ENCODE results near the gene ALS2.
A peak's percentile ranks its signal among the peaks of the same experiment; 100 is the strongest.
"Not testable (repeated sequence)": the region's sequence is repeated elsewhere in the genome, so short reads cannot be mapped to it uniquely, and the experiment has no call there.

The ALS2 gene

DNA sequence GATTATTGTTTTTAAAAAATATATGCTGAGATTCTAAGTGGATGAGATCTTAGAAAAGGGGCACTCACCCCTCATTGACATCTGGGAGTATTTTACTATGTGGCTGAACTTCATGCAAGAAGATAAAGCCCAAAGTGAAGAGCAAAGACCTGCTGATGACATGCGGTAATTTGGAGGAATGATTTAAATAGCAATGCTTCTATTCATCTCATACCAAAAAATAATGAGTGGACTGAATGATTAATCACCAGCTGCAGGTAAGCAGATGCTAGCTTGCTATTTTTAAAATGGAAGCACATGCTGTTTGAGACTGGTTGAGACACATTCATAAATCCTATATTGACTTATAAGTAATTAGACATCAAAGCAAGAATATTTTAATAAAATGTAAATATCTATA is 12.9 kb upstream of the ALS2 start:
- no peak for DNase-seq

- no peak for DNase-seq
These were observed 10.3 kb upstream of the ALS2 start for GRCh38 chr2:201790989-201791388.

DNA sequence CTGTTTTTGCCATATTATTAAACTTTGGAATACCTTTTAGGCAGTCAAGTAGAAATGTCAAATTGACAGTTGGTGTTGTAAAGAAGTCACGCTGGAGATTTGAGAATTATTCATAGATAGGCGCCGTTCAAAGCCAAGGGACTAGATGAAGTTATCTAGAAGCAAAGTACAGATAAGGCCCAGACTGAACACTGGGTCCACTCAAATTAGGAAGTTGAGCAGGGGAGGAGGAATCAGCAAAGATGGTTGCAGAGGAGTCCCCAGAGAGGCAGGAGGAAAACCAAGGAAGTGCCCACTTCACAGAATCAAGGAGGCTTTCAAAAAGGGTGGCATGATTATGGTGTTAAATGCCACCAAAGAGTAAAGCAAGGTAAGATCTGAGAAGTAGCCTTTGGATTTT is 9.6 kb upstream of the ALS2 start:
- DNase-seq, result no peak

DNA sequence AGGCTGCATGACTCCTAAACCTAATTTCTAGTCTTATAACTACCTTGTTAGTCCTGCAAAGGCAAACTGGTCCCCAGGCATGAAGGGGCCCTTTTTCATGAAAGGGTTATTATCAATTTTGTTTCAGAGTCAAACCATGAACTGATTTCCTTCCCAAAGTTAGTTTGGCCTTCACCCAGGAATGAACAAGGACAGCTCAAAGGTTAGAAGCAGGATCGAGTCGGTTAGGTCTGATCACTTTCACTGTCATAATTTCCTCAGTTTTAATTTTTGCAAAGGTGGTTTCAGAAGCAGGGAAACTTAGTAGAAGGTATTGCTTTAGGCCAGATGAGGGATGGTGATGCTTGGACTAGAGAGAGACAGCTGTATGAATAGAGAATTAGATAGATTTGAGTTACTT is 8.7 kb upstream of the ALS2 start:
- DNase-seq, result no peak

DNA sequence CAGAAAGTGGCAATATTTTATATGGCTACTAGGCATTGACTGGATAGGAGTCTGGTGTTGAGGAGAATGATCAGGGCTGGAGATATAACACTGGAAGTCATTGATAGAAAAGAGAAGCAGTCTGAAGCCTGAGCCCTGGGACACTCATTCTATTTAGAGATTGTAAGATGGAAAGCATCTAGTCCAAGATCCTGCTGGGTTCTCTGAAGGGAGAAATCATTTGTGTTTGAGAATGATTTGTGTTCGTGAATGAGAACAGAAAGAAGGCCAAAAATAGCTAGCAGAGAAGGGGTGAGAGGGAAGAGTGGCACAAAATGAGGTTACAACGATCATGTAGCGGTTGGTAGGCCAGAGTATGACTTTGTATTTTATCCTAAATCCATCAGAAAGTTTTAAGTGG is 7.6 kb upstream of the ALS2 start:
- DNase-seq, result no peak

DNA sequence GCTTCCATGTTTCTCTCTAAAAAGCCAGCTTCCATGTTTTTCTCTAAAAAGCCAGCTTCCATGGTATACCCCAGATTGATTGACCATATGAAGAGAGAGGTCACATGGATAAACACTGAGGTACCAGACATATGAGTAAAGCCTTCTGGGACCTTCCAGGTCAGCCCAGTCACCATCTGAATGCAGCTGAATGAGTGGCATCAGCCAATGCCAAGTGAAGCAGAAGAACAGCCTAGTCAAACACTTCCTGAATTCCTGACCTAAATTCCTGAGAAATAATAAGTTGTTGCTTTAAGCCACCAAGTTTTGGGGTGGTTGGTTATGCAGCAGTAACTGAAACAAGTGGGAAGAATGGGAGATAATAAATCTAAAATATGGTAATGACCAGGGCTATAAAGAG is 5.7 kb upstream of the ALS2 start:
- no peak for DNase-seq

GRCh38 chr2:201785135-201785534 is 4.4 kb upstream of the ALS2 start:
- no peak for DNase-seq

DNA sequence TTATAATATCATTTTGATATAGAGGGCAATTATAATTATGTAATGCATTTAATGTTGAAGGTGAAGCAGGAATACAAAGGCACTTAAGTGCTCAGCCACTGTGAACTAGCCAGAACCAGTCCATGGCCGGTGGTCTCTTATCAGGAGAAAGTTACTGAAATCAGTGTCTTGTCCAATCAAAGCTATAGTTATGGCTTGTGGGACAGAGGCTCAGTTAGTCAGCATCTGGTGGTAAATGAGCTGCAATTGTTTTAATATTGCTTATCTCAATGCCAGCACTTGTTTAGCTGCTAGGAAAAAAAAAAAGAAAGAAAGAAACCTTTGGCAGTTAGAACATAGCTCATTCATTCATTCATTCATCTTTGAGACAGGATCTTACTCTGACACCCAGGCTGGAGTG is 3.8 kb upstream of the ALS2 start:
- DNase-seq, result no peak

DNA sequence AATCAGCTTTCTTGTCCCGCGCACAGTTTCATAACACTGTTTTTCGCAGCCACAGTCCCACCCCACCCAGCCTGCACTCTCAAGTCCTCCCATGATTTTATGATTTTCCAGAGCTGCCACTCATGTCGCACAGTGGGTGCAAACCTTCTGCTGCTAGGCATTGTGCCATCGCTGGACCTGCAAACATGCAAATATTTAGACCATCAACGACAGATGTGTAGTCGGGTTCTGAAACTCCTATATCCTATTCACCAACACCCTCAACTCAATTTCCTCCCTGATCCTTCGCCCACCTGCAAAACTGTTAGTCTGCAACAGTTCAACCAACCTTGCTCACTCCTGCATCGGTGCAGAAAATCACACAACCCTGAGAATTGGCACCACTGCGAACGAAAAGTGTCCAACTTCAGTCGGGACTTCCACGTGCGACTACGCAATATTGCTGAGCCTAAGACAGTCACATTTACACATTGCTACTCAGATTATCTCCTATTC is 871 bp upstream of the ALS2 start:
- peak in 2 of 6 experiments; percentile 31 to 49 for DNase-seq

- peak in 1 of 6 experiments; percentile 51 for DNase-seq
These were observed 646 bp downstream of the ALS2 start for GRCh38 chr2:201779901-201780673.

- DNase-seq, result no peak
These were observed 2.9 kb downstream of the ALS2 start for GRCh38 chr2:201777869-201778268.

- DNase-seq, result no peak
These were observed 3.7 kb downstream of the ALS2 start for GRCh38 chr2:201777043-201777442.

GRCh38 chr2:201775326-201775725 is 5.4 kb downstream of the ALS2 start:
- no peak for DNase-seq

GRCh38 chr2:201774546-201774945 is 6.2 kb downstream of the ALS2 start:
- DNase-seq, result no peak

DNA sequence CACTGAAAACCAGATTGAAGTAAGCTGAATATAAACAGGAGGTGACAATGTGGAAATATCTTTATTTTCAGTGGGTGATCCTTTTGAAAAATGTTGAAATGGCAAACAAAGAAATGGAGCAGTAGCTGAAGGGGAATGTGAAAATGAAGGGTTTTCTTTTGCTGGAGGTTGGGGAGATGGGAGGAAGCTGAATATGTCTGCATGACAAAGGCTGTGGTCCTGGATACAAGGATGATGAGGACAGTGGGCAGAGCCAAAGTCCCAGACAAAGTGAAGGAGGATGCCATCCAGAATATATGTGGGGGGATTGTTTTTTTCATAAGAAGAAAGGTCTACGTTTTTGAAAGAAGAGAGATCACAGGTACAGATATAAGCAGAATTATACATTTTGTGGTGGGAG is 6.7 kb downstream of the ALS2 start:
- no peak for DNase-seq

GRCh38 chr2:201769666-201770373 is 10.9 kb downstream of the ALS2 start:
- no peak for DNase-seq

DNA sequence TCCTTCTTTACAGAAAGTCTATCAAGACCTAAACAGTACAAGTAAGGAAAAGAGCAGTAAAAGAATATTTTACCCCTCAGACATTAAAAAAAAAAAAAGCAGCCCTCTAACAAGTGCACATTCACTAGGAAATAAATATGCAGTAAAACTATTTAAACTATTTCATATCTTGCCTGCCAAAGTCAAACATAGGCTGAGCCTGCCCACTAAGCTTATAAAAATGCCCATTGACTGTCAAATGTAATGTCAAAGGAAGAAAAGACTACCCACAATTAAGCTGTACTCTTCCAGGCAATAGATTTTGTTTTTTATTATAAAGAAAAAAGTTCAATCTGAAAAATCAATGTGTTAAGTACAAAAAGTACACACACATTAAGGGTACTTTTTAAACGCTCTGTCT is 11.8 kb downstream of the ALS2 start:
- no peak for DNase-seq

GRCh38 chr2:201765799-201766198 is 14.9 kb downstream of the ALS2 start:
- no peak for DNase-seq

DNA sequence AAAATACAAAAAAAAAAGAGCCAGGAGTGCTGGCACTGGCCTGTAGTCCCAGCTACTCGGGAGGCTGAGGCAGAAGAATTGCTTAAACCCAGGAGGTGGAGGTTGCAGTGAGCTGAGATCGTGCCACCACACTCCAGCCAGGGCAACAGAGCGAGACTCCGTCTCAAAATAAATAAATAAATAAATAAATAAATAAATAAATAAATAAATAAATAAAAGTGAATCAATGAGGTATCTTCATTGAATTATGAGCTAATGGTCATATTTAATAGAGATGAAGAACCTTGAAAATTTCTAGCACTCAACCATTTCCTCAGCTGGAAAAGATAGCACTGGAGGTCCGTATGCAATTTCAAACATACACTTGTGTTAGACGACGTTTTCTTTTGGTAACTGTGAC is 16.3 kb downstream of the ALS2 start:
- DNase-seq, result not testable (repeated sequence)

DNA sequence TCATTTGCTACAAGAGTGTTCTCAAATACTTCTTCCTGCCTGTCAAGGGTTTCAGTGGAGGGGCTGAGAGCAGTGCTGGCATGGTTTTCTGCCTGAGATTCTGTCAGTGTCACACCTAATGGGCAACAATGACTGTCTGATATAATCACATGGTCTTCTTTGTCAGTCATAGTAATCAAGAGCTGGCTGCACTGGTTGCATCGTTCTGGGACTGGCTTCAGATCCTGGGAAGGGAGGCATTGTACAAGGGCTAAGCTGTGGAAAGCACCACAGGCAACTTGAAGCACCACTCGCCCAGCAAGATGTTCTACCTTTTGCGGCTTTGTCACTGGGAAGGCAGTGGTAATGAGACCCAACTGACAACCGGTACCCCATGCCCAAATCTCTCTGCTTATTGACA is 19.6 kb downstream of the ALS2 start:
- no peak for DNase-seq

DNA sequence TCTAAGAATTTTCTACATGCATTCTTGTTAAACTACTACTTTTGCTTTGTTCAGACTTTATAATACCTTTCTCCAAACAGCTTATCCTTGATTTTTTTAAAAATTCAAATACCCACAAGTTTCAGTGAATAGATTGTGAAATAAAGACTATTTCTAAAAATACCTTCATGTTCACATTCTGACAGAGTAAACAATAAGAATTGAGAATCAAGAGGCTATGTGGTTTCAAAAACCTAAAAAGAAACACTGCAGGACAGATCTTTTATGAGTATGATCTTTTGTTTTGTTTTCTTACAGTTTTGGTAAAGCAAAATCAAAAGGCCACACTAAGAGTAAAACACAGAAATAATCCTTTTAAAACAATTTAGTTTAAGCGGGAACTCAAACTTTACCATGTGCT is 21.2 kb downstream of the ALS2 start:
- DNase-seq, result no peak

- no peak for DNase-seq
These were observed 21.9 kb downstream of the ALS2 start for GRCh38 chr2:201758873-201759272.

GRCh38 chr2:201758234-201758633 is 22.5 kb downstream of the ALS2 start:
- no peak for DNase-seq

- DNase-seq, result no peak
These were observed 25.9 kb downstream of the ALS2 start for GRCh38 chr2:201754717-201755415.

All from stimulated activated naive CD4-positive, alpha-beta T cell (primary cell).